SJSA1 (cell line): Measurements from ENCODE around the gene COL27A1. TPM values are rescaled to one million over a fixed set of nuclear protein-coding genes. Genes with fewer than 3 reads are reported as not detected.
A peak's percentile ranks its signal among the peaks of the same experiment; 100 is the strongest.

Experiments
- DNase-seq, 2 experiments: peaks; one replicate each; pipeline ENCODE4 v3.0.0-alpha.2; 2015 to 2020; ENCODE audit warnings: low spot score in 2 of 2, low read depth in 1 of 2
- H3K27ac ChIP-seq: fragments of 250-450 bp; sonication (Bioruptor Pico); 2 replicates; pipeline ENCODE4 v1.5.1; 2020; ENCODE audit warnings: mild to moderate bottlenecking, moderate library complexity
- H3K27me3 ChIP-seq: fragments of 250-450 bp; sonication (Bioruptor Pico); replicated peaks from 2 replicates; pipeline ENCODE4 v1.5.1; 2020; ENCODE audit warnings: mild to moderate bottlenecking, moderate library complexity
- H3K36me3 ChIP-seq: fragments of 250-450 bp; sonication (Bioruptor Pico); 2 replicates; pipeline ENCODE4 v1.5.1; 2020; ENCODE audit warnings: mild to moderate bottlenecking
- H3K4me1 ChIP-seq: fragments of 250-450 bp; sonication (Bioruptor Pico); replicated peaks from 2 replicates; pipeline ENCODE4 v1.6.1; 2021; ENCODE audit warnings: mild to moderate bottlenecking
- H3K4me3 ChIP-seq: fragments of 250-450 bp; sonication (Bioruptor Pico); 2 replicates; pipeline ENCODE4 v1.5.1; 2020; ENCODE audit warnings: mild to moderate bottlenecking
- H3K9me3 ChIP-seq: fragments of 250-450 bp; sonication (Bioruptor Pico); replicated peaks from 2 replicates; pipeline ENCODE4 v1.5.1; 2020; ENCODE audit warnings: mild to moderate bottlenecking
- total RNA-seq: library from RNA; depleted of rRNA; stranded (reverse); fragments of >200 nt; shearing (Covaris generic); gene quantifications from 2 replicates; pipeline ENCODE4 v1.2.3, GENCODE V29; 2014

The COL27A1 gene
- total RNA-seq, 1 experiment from 2014 or later, result 4.7 TPM

DNA sequence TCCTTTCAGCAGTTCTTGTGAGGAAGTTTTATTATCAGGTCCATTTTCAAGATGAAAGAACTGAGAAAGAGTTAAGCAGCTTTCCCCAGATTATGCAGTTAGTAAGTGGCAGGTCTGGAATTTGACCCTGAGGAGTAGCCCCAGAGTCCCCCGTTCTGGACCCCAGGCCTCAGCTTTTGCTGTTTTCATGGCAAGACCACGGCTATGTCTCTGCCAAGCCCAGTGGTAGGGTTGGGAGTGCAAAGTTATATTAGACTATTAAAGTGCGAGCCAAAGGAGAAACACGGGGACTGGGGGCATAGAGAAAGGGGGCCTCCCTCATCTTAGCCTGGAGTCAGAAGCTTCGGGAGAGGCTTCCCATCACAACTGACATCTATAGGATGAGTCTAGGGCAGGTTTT lies 148.2 kb downstream of the COL27A1 start:
- no peak overlapping the region for H3K27ac ChIP-seq
- H3K27me3 ChIP-seq, result no peaks in the 10 kb centered on the region
- no peaks in the 10 kb centered on the region for H3K4me1 ChIP-seq
- no peaks in the 10 kb centered on the region for H3K9me3 ChIP-seq
- peaks cover 7% of the 10 kb centered on the region; the same call in 1 of the 2 replicates for H3K36me3 ChIP-seq
- H3K4me3 ChIP-seq, result no peak overlapping the region
- peak in 1 of 2 experiments; percentile 21 for DNase-seq

DNA sequence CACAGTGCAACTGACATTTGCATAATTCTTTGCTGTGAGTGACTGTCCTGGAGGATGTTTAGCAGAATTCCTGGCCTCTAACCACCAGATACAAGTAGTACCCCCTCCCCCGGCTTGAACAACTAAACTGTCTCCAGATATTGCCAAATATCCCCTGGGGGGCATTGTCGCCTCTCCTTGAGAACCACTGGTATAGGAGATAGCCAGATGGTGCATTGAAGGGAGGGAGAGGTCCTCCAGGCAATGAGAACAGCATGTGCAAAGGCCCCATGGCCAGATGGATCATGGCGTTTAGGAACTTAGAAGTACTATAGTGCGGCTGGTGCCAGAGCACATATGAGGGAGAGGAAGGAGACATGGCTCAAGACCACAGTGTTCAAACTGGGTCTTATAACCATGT lies 148.6 kb downstream of the COL27A1 start:
- Histone ChIP-seq H3K27ac (no peak overlapping the region), H3K27me3 (no peaks in the 10 kb centered on the region), H3K9me3 (no peaks in the 10 kb centered on the region), H3K4me1 (no peaks in the 10 kb centered on the region), H3K4me3 (no peak overlapping the region), H3K36me3 (peaks cover 4% of the 10 kb centered on the region; the same call in 1 of the 2 replicates)
- DNase-seq, result peak in 1 of 2 experiments; percentile 24

DNA sequence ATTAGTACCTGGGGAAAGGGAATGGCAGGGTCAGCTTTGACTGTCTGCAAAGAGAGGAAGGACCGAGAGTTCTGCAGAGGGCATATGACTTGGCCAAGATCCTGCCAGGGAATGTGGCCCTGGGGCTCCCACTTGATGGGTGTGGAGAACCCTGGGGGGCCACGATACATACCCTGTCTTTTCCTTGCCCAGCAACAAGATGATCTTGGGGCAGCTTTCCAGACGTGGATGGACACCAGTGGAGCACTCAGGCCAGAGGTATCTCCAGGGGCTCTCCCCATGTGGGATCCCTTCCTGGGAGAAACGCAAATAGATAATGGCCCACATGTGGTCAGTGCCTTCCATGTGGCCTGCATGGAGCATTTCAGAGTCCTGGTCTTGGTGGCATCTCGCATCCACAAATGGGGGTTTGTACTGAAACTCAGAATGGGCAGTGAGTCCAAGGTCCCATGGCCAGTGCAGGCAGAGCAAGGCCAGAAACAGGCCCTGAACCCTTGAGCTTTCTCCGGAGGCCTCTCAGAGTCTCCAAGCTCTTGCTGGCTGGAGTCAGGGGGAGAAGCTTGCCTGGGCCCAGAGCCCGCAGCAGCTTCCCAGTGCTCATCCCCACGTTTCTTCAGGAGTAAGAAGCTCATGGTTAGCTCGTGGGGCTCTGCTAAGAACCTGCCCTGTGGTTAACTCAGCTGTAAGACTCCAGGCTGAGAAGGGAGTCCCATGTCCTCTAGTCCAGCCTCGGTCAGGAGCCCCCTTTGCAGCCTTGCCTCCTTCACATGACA lies 149.3 kb downstream of the COL27A1 start:
- no peak overlapping the region for H3K4me3 ChIP-seq
- peak in 1 of 2 experiments; percentile 24 for DNase-seq
- H3K4me1 ChIP-seq, result no peaks in the 10 kb centered on the region
- H3K27ac ChIP-seq, result no peak overlapping the region
- H3K36me3 ChIP-seq, result peaks cover 4% of the 10 kb centered on the region; the same call in 1 of the 2 replicates
- H3K27me3 ChIP-seq, result no peaks in the 10 kb centered on the region
- H3K9me3 ChIP-seq, result no peaks in the 10 kb centered on the region

DNA sequence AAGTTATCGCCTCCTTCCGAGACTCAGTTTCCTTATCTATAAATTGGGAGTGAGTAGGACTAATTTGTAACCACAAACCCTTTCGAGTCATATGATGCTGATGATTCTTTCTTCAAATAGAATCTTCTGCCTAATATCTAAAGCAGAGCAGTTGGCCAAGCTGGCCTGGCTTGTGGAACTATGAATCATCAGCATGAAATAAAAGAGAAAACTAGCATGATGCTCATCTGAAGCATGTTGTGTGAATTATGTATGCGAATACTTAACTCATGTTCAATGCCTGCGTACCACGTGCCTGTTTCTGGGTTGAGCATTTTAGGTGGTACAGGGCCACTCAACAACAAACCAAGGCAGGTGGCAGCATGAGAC lies 152.5 kb downstream of the COL27A1 start:
- no peaks in the 10 kb centered on the region; the same call in 1 of the 2 replicates for H3K36me3 ChIP-seq
- no peak for DNase-seq
- H3K4me1 ChIP-seq, result no peaks in the 10 kb centered on the region
- H3K9me3 ChIP-seq, result no peaks in the 10 kb centered on the region
- no peak overlapping the region for H3K4me3 ChIP-seq
- H3K27me3 ChIP-seq, result no peaks in the 10 kb centered on the region
- no peak overlapping the region for H3K27ac ChIP-seq

DNA sequence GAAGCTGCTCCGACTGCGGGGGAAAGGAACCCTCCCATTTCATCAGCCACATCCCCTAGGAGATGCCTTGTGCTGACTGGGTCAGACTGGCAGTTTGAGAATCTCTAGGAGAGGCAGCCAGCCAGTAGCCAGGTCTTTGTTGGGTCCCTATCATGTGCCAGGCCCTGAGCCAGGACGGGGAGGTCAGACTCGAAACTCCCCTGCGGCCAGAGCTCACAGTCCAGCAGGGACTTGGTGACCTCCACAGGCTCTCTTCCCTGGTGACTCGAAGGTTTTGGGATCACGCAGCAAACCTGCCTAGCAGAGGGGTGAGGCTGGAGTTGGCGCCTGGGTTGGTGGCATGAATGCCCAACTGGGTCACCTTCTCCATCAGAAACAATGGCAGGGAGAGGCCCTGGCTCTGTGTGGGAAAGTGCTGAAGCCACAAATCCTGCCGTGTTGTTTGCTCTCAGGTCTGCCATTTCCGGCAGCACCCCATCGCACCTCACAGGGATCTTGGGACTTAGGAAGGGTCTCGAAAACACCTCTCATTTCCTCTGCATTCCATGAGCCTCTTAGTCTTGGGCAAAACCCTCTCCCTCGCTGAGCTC lies 153.1 kb downstream of the COL27A1 start:
- H3K36me3 ChIP-seq, result no peaks in the 10 kb centered on the region; the same call in 1 of the 2 replicates
- no peak overlapping the region for H3K4me3 ChIP-seq
- H3K27me3 ChIP-seq, result no peaks in the 10 kb centered on the region
- peak in 1 of 2 experiments; percentile 31 for DNase-seq
- H3K9me3 ChIP-seq, result no peaks in the 10 kb centered on the region
- H3K27ac ChIP-seq, result no peak overlapping the region
- H3K4me1 ChIP-seq, result no peaks in the 10 kb centered on the region

DNA sequence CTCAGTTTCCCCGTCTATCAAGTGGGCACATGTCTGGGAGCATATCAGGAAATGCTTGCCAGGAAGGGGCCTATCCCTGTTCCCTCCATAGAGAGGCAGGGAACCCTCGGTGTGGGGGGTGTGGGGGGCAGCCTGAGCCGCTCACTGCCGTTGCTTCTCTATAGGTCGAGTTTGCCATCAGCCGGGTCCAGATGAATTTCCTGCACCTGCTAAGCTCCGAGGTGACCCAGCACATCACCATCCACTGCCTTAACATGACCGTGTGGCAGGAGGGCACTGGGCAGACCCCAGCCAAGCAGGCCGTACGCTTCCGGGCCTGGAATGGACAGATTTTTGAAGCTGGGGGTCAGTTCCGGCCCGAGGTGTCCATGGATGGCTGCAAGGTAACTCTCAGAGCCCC lies 153.8 kb downstream of the COL27A1 start:
- no peaks in the 10 kb centered on the region for H3K9me3 ChIP-seq
- H3K4me3 ChIP-seq, result no peak overlapping the region
- peak in 1 of 2 experiments; percentile 36 for DNase-seq
- no peaks in the 10 kb centered on the region for H3K27me3 ChIP-seq
- H3K36me3 ChIP-seq, result no peaks in the 10 kb centered on the region; the same call in 1 of the 2 replicates
- no peaks in the 10 kb centered on the region for H3K4me1 ChIP-seq
- no peak overlapping the region for H3K27ac ChIP-seq

DNA sequence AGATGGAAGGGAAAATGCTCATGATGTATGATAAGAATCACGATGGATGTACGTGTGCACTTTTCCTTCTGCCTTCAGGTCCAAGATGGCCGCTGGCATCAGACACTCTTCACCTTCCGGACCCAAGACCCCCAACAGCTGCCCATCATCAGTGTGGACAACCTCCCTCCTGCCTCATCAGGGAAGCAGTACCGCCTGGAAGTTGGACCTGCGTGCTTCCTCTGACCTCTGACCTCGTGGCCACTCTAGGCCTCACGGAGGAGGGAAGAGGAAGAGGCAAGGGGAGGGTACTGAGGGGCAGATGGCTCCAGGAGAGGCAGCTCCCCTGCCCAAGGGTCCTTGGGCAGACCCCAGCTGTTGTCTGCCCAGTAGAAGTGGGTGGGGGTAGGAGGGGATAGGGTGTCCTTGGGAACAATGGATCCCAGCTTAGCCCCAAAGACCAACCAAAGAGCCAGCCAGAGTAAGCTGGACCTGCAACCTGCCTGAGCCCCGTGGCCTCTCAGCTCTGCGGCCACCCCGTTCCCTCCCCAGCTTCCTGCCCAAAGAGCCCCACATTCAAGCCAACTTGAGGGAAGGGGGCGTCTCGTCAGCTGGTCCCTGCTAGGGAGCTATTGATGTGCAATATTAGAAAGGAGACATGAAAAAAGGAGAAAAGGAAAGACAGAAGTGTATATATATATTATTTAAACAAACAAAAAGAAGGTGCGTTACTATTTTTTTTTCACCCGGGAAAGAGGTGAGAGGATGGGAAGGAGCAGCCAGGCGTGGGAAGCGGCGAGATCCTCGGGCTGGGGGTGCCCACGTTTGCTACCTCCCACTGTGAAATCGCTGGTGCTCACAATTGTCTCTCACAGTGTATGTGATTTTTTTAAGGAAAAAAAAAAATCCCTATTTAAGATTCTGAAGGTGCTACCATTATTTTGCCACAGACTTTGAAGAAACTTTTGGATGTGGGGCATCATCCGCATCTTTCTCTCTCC lies 155.4 kb downstream of the COL27A1 start:
- DNase-seq, result no peak
- Histone ChIP-seq H3K9me3 (no peaks in the 10 kb centered on the region), H3K36me3 (no peaks in the 10 kb centered on the region; the same call in 1 of the 2 replicates), H3K4me1 (no peaks in the 10 kb centered on the region), H3K4me3 (no peak overlapping the region), H3K27me3 (no peaks in the 10 kb centered on the region), H3K27ac (no peak overlapping the region)

DNA sequence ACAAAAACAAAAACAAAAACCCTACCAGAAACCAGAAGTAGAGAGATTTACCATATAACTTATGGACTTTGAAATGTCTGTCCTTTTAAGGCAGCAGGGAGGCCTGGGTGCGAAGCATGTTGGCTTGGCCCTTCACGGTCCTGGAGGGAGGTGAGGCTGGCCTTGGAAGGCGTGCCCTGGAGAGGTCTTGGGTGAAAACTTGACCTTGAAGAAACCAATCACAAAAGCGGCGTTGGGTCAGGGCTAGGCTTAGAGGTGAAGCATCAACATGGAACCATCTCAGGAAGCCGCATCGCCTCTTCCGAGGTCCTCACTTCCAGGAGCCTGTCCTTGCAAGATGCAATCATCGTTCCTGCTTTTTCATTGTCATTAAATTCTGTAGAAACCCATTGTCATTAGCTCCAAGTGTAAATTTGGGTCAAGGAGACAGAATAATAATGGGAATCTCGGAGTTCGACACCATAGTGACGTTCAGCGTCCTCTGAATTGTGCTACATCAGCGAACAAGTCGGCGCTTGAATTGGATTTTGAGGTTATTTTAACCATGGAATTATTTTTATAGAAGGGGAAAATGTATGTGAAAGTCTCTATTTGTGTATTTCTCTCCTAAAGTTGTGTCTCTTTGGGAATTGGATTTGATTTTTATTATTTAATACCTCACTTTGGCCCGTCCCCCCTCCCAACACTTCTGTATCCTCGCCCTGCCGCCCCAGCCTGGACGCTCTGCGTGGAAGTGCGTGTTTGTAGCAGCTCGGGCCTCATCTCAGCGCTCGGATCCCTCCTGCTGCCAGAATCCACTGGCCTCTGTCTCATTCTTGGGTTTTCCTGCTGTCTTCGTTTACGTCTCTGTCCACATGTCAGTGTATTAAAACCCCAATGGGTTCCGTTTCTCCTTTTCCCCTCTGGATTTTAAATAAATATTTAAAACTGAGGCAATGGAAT lies 156.5 kb downstream of the COL27A1 start:
- Histone ChIP-seq H3K4me3 (no peak overlapping the region), H3K36me3 (no peaks in the 10 kb centered on the region; the same call in 1 of the 2 replicates), H3K9me3 (no peaks in the 10 kb centered on the region), H3K27ac (no peak overlapping the region), H3K27me3 (no peaks in the 10 kb centered on the region), H3K4me1 (no peaks in the 10 kb centered on the region)
- DNase-seq, result no peak

DNA sequence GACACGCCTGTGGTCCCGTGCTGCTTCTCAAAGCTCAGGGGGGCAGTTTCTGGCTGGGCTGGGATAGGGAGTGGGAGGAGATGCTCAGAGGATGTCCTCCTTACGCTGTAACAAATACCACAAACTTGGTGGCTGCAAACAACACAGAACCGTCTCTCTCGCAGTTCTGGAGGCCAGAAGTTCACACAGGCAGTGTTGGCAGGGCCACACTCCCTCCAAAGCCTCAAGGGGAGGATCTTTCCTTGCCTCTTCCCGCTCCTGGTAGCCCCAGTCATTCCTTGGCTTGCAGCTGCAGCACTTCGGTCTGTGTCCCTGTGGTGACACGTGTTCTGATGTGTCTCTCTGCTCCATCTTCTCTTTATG lies 157.2 kb downstream of the COL27A1 start:
- 0 out of 2 replicates have a peak, but pooled peaks cover 1% of the 10 kb centered on the region for H3K4me1 ChIP-seq
- H3K4me3 ChIP-seq, result no peak overlapping the region
- no peaks in the 10 kb centered on the region for H3K9me3 ChIP-seq
- no peak for DNase-seq
- no peaks in the 10 kb centered on the region for H3K27me3 ChIP-seq
- H3K27ac ChIP-seq, result no peak overlapping the region
- no peaks in the 10 kb centered on the region; the same call in 1 of the 2 replicates for H3K36me3 ChIP-seq

DNA sequence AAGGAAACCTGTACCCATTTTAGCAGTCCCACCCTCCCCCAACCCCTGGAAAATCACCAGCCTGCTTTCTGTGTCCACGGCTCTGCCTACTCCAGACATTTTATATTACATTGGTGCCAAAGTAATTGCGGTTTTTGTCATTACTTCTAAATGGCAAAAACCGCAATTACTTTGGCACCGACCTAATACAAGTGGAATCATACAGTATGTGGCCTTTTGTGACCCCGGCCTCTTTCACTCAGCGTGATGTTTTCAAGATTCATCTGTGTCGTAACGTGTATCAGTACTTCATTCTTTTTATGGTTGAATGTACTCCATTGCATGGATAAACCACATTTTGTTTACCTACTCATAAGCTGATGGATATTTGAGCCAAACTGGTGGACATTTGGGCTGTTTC lies 157.8 kb downstream of the COL27A1 start:
- Histone ChIP-seq H3K9me3 (no peaks in the 10 kb centered on the region), H3K4me1 (0 out of 2 replicates have a peak, but pooled peaks cover 7% of the 10 kb centered on the region), H3K27ac (no peak overlapping the region), H3K36me3 (no peaks in the 10 kb centered on the region), H3K4me3 (no peak overlapping the region), H3K27me3 (no peaks in the 10 kb centered on the region)
- peak in 1 of 2 experiments; percentile 6 for DNase-seq

DNA sequence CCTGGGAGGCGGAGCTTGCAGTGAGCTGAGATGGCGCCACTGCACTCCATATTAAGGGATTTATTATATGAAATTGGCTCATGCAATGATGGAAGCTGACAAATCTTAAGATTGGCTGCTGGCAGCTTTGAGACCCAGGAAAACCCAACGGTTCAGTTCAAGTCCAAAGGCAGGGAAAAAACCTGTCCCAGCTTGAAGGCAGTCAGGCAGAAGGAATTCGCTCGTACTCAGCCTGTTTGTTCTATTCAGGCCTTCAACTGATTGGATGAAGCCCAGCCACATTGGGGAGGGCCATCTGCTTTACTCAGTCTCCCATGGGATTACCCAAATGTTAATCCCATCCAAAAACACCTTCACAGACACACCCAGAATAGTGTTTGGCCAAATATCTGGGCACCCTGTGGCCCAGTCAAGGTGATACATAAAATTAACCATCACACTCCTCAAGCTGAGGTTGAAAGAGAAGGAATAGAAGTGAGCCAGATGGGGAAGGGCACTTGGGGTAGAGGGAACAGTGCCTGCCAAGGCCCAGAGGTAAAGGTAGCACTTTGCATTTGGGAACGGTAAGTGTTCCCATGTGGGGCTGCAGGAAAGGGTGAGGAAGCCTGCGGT lies 159.0 kb downstream of the COL27A1 start:
- Histone ChIP-seq H3K4me1 (0 out of 2 replicates have a peak, but pooled peaks cover 7% of the 10 kb centered on the region), H3K27me3 (no peaks in the 10 kb centered on the region), H3K4me3 (no peak overlapping the region), H3K36me3 (no peaks in the 10 kb centered on the region), H3K9me3 (no peaks in the 10 kb centered on the region), H3K27ac (no peak overlapping the region)
- peak in 1 of 2 experiments; percentile 5 for DNase-seq

DNA sequence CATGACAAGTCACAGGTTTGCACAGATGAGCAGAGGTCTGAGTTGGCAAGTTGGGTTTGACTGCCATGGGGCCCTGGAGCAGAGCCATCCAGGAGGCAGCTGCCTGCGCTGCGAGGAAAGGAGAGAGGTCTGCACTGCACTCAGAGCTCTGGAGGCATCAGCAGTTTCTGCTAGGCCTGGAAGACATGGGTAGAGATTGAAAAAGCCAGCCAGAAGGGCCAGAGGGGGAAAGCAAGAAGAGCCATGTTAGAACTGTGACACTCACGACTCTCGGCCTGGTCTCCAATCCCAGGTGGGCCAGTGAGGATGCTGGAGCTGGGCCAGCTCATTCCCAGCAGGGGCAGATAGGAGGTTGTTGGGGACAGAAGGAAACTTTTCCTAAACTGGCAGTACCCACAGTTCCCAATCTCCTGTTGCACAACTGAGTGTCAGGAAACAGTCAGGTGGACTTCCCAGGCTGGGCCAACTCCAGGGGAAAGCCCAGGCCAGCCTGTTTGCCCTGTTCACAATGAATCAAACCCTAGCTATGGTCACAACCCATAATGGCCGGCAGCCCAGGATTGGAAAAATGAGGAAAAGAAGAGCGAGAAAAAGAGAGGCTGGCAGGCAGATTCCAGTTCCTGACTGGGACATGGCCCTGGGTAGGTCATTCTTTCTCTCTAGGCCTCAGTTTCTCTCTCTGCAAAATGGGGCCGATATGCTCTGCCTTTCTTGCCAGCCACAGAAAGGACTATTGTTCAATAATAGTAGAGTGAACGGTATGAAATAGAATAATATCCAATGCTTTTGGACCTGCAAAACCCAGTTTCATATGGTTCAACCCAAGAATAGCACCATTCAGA lies 159.8 kb downstream of the COL27A1 start:
- Histone ChIP-seq H3K36me3 (no peaks in the 10 kb centered on the region), H3K4me1 (0 out of 2 replicates have a peak, but pooled peaks cover 7% of the 10 kb centered on the region), H3K27me3 (no peaks in the 10 kb centered on the region), H3K9me3 (no peaks in the 10 kb centered on the region), H3K27ac (no peak overlapping the region), H3K4me3 (no peak overlapping the region)
- DNase-seq, result peak in 1 of 2 experiments; percentile 27
